ENCODE measurements around the gene KYNU.
A peak's percentile ranks its signal among the peaks of the same experiment; 100 is the strongest.

KYNU gene

GRCh38 chr2:142975239-142975638, 97.8 kb downstream of the KYNU start:
- TF ChIP-seq CTCF (IDR thresholded peaks at IDR 0.05; ENCODE audit: low read depth, low read length, missing control alignments), result no peak
- no peak for DNase-seq (ENCODE audit: low read depth)
- H3K4me3 ChIP-seq (ENCODE audit: low read depth, low read length), result no peak overlapping the region
- in situ Hi-C loops (cut with HindIII; ENCODE audit: low sequenced_read_pairs), result no loop called here

GRCh38 chr2:142980246-142981068, 103.0 kb downstream of the KYNU start:
- TF ChIP-seq CTCF (IDR thresholded peaks at IDR 0.05; ENCODE audit: low read depth, low read length, missing control alignments), result peak; percentile 21
- in situ Hi-C loops (cut with HindIII; ENCODE audit: low sequenced_read_pairs), result no loop called here
- DNase-seq (ENCODE audit: low read depth), result peak; percentile 37
- no peak overlapping the region for H3K4me3 ChIP-seq (ENCODE audit: low read depth, low read length)

GRCh38 chr2:142981069-142981378, 103.6 kb downstream of the KYNU start:
- TF ChIP-seq CTCF (IDR thresholded peaks at IDR 0.05; ENCODE audit: low read depth, low read length, missing control alignments), result no peak
- in situ Hi-C loops (cut with HindIII; ENCODE audit: low sequenced_read_pairs), result no loop called here

GRCh38 chr2:142981756-142982155, 104.3 kb downstream of the KYNU start:
- H3K4me3 ChIP-seq (ENCODE audit: low read depth, low read length), result no peak overlapping the region
- DNase-seq (ENCODE audit: low read depth), result no peak
- in situ Hi-C loops (cut with HindIII; ENCODE audit: low sequenced_read_pairs), result no loop called here
- TF ChIP-seq CTCF (IDR thresholded peaks at IDR 0.05; ENCODE audit: low read depth, low read length, missing control alignments), result no peak

More at GRCh38 chr2:142981069-142981378, 103.6 kb downstream of the KYNU start:
- H3K4me3 ChIP-seq (ENCODE audit: low read depth, low read length), result no peak overlapping the region
- no peak for DNase-seq (ENCODE audit: low read depth)

GRCh38 chr2:142983174-142983573, 105.7 kb downstream of the KYNU start:
- no peak for DNase-seq (ENCODE audit: low read depth)
- in situ Hi-C loops (cut with HindIII; ENCODE audit: low sequenced_read_pairs), result no loop called here
- TF ChIP-seq CTCF (IDR thresholded peaks at IDR 0.05; ENCODE audit: low read depth, low read length, missing control alignments), result no peak
- H3K4me3 ChIP-seq (ENCODE audit: low read depth, low read length), result no peak overlapping the region

GRCh38 chr2:142984657-142985056, 107.2 kb downstream of the KYNU start:
- no peak for DNase-seq (ENCODE audit: low read depth)
- no peak overlapping the region for H3K4me3 ChIP-seq (ENCODE audit: low read depth, low read length)
- in situ Hi-C loops (cut with HindIII; ENCODE audit: low sequenced_read_pairs), result loop anchor here (5.0 kb wide), 1 partner anchor 307 kb away; no protein-coding TSS in a partner anchor
- TF ChIP-seq CTCF (IDR thresholded peaks at IDR 0.05; ENCODE audit: low read depth, low read length, missing control alignments), result no peak
